ENCODE measurements around the gene FOXL3. TPM values are rescaled to one million over a fixed set of nuclear protein-coding genes. Genes with fewer than 3 reads are reported as not detected.

FOXL3 gene
- total RNA-seq, 1 experiment from 2014 or later, result not detected

GRCh38 chr7:332646-333392 lies 42.8 kb downstream of the FOXL3 start:
- Histone ChIP-seq H3K9me2 (ENCODE audit: insufficient read depth) (no peaks in the 10 kb centered on the region), H3K27me3 (ENCODE audit: insufficient read depth, low read length) (no peaks in the 10 kb centered on the region; the same call in 1 of the 2 replicates), H3K4me1 (ENCODE audit: control insufficient read depth in 1 of 2, insufficient read depth in 2 of 2, low read length in 2 of 2) (peaks cover 2 to 8% of the 10 kb centered on the region in 2 experiments; a peak in 2 of 4 replicates), H3K4me2 (ENCODE audit: low read length) (peak overlapping the region; percentile 81), H3K36me3 (ENCODE audit: control insufficient read depth in 1 of 2, insufficient read depth in 2 of 2, low read length in 2 of 2) (no peaks in the 10 kb centered on the region), H3K79me2 (ENCODE audit: insufficient read depth, low read length) (no peaks in the 10 kb centered on the region), H3K4me3 (replicated peaks in 1 of 2; ENCODE audit: low read depth in 1 of 2, low read length in 2 of 2) (peak overlapping the region; percentile 31 to 51), H3K9ac (ENCODE audit: low read length) (0 out of 2 replicates have a peak overlapping the region, but pooled peaks have one; percentile 14), H3K9me3 (ENCODE audit: control insufficient read depth in 1 of 2, insufficient read depth in 1 of 2, low read depth in 1 of 2, low read length in 2 of 2) (peaks cover 0 to 9% of the 10 kb centered on the region in 2 experiments; a peak in 1 of 4 replicates), H4K20me1 (ENCODE audit: insufficient read depth) (no peaks in the 10 kb centered on the region), H3K27ac (ENCODE audit: low read depth, low read length) (no peak overlapping the region), H2AFZ (ENCODE audit: low read depth, low read length, poor library complexity, severe bottlenecking) (no peak overlapping the region)
- no peak for TF ChIP-seq FOSL1 (IDR thresholded peaks at IDR 0.05; ENCODE audit: low read depth)
- no peak for TF ChIP-seq EGR1 (IDR thresholded peaks at IDR 0.05; ENCODE audit: low read depth)
- no peak for TF ChIP-seq YY1 (IDR thresholded peaks at IDR 0.05; ENCODE audit: extremely low read depth, insufficient replicate concordance, low read depth, low read length)
- TF ChIP-seq SP1 (IDR thresholded peaks at IDR 0.05; ENCODE audit: low read depth), result no peak
- no peak for TF ChIP-seq ZNF274 (IDR thresholded peaks at IDR 0.05; ENCODE audit: low read depth, low read length)
- TF ChIP-seq CEBPB (IDR thresholded peaks at IDR 0.05; ENCODE audit: low read depth), result no peak
- no peak for TF ChIP-seq ATF3 (IDR thresholded peaks at IDR 0.05)
- TF ChIP-seq RAD21 (IDR thresholded peaks at IDR 0.05; ENCODE audit: low read depth), result peak; percentile 96
- peak; percentile 97 for TF ChIP-seq MAX (IDR thresholded peaks at IDR 0.05)
- no peak for TF ChIP-seq CBX3 (IDR thresholded peaks at IDR 0.05; ENCODE audit: low read depth)
- TF ChIP-seq CTCF (IDR thresholded peaks at IDR 0.05 in 2 of 3, conservative IDR thresholded peaks at IDR 0.05 in 1 of 3; ENCODE audit: borderline replicate concordance in 1 of 3, insufficient read depth in 1 of 3, low read depth in 2 of 3, low read length in 2 of 3), result peak; percentile 80 to 91 (median 87)
- no peak for TF ChIP-seq ELF1 (IDR thresholded peaks at IDR 0.05; ENCODE audit: borderline replicate concordance, low read depth)
- peak; percentile 46 for TF ChIP-seq TCF7L2 (IDR thresholded peaks at IDR 0.05; ENCODE audit: borderline replicate concordance, extremely low read depth, insufficient read depth, insufficient read length)
- no peak for TF ChIP-seq POLR2AphosphoS5 (IDR thresholded peaks at IDR 0.05; ENCODE audit: low read depth, low read length)
- TF ChIP-seq JUND (IDR thresholded peaks at IDR 0.05), result no peak
- no peak for TF ChIP-seq ZBTB33 (IDR thresholded peaks at IDR 0.05; ENCODE audit: extremely low read depth, insufficient replicate concordance, low read length)
- no peak for TF ChIP-seq SRF (IDR thresholded peaks at IDR 0.05; ENCODE audit: low read depth)
- BruUV-seq (replicated peaks), result no TSS peak
- ChIA-PET CTCF (interaction anchor here (0.8 to 1.4 kb wide), 5 partner anchors 11 to 439 kb away, joined by 3 to 7 read pairs (median 4); no protein-coding TSS in a partner anchor), RAD21 (ENCODE audit: low non-redundant PET in 1 of 2, low total read pairs in 2 of 2, uncharacterized antibody in 2 of 2, unreplicated experiment in 2 of 2) (interaction anchor here (0.7 to 1.2 kb wide), 4 partner anchors 304 to 406 kb away, joined by 3 to 6 read pairs (median 4); no protein-coding TSS in a partner anchor), POLR2A (no interaction called here)
- peak; percentile 99 for ATAC-seq
- DNase-seq (ENCODE audit: low read depth, low spot score), result peak; percentile 51
- intact Hi-C loops (cut with micrococcal nuclease), result loop anchor here (1.0 kb wide), 1 partner anchor 303 kb away; no protein-coding TSS in a partner anchor
